H1 (cell line): ENCODE data around the gene INO80. TPM values are rescaled to one million over a fixed set of nuclear protein-coding genes. Genes with fewer than 3 reads are reported as not detected.

Experiments
- CTCF ChIA-PET: fragments of 300-600 bp; sonication (Branson Sonifier 250); formaldehyde crosslinking; loops from one replicate; lab custom pipeline; 2021; ENCODE audit not compliant: partially characterized antibody; lab: Charles Lee
- POLR2A ChIA-PET: fragments of 300-600 bp; sonication (Branson Sonifier 250); formaldehyde crosslinking; loops from one replicate; lab custom pipeline; 2021; ENCODE audit warnings: inconsistent platforms; ENCODE audit not compliant: partially characterized antibody; lab: Charles Lee
- DNase-seq, 2 experiments: peaks; one replicate each; pipeline versions ENCODE4 v3.0.0 to v3.0.0-alpha.2; 2010 to 2022; ENCODE audit warnings: low spot score in 2 of 2, low read depth in 1 of 2, mixed read lengths in 1 of 2
- FAIRE-seq: peaks from 2 replicates; lab custom pipeline; 2011; peaks lifted over from hg19 to GRCh38; lab: Jason Lieb, UNC
- H2AFZ ChIP-seq: 2 replicates; pipeline ENCODE4 v1.8.1; 2012; ENCODE audit warnings: low read length, inconsistent platforms
- H2AK5ac ChIP-seq: 2 replicates; pipeline ENCODE4 v1.6.1; 2013; ENCODE audit warnings: low read depth, low read length
- H2BK120ac ChIP-seq: replicated peaks from 2 replicates; pipeline ENCODE3; 2013; ENCODE audit warnings: low read depth, low read length, inconsistent platforms
- H2BK12ac ChIP-seq: 2 replicates; pipeline ENCODE4 v1.6.1; 2013; ENCODE audit warnings: low read depth, low read length
- H2BK15ac ChIP-seq: 2 replicates; pipeline ENCODE4 v1.6.1; 2013; ENCODE audit warnings: low read length
- H2BK20ac ChIP-seq: 2 replicates; pipeline ENCODE4 v1.6.1; 2013; ENCODE audit warnings: low read length
- H2BK5ac ChIP-seq: 2 replicates; pipeline ENCODE4 v1.6.1; 2013; ENCODE audit warnings: low read depth, low read length
- H3K14ac ChIP-seq: 2 replicates; pipeline ENCODE4 v1.6.1; 2013; ENCODE audit warnings: inconsistent platforms; ENCODE audit not compliant: insufficient read length
- H3K18ac ChIP-seq: 2 replicates; pipeline ENCODE4 v1.6.1; 2013; ENCODE audit warnings: low read length; ENCODE audit errors: extremely low read depth
- H3K23ac ChIP-seq: 2 replicates; pipeline ENCODE4 v1.6.1; 2013; ENCODE audit warnings: inconsistent platforms; ENCODE audit not compliant: insufficient read length
- H3K23me2 ChIP-seq: 2 replicates; pipeline ENCODE4 v1.6.1; 2013; ENCODE audit warnings: low read depth, low read length
- H3K27ac ChIP-seq: 2 replicates; pipeline ENCODE4 v1.6.1; 2011; ENCODE audit warnings: low read depth, low read length, inconsistent platforms
- H3K27me3 ChIP-seq, 4 experiments: replicated peaks in 1 of 4; 1 replicate in 1 of 4; 2 replicates in 3 of 4; pipeline versions ENCODE4 v1.6.1 to v1.8.1; 2011 to 2013; ENCODE audit warnings: low read length in 3 of 4, mild to moderate bottlenecking in 3 of 4, inconsistent platforms in 2 of 4, mixed read lengths in 2 of 4, moderate library complexity in 1 of 4; ENCODE audit not compliant: control insufficient read depth in 3 of 4, insufficient read depth in 3 of 4; ENCODE audit errors: extremely low read depth in 1 of 4
- H3K36me3 ChIP-seq, 4 experiments: 2 replicates each; pipeline versions ENCODE4 v1.6.1 to v1.8.1; 2011 to 2013; ENCODE audit warnings: mild to moderate bottlenecking in 4 of 4, low read length in 3 of 4, moderate library complexity in 2 of 4, control low read depth in 1 of 4, inconsistent platforms in 1 of 4; ENCODE audit not compliant: insufficient read depth in 4 of 4, control insufficient read depth in 2 of 4
- H3K4ac ChIP-seq: replicated peaks from 2 replicates; pipeline ENCODE3; 2013; ENCODE audit warnings: low read length, low read depth, mixed read lengths, inconsistent platforms; ENCODE audit not compliant: insufficient read length
- H3K4me1 ChIP-seq, 4 experiments: replicated peaks in 1 of 4; 1 replicate in 1 of 4; 2 replicates in 3 of 4; pipeline versions ENCODE4 v1.6.1 to v1.8.1; 2011 to 2013; ENCODE audit warnings: low read length in 3 of 4, inconsistent platforms in 2 of 4, mixed read lengths in 1 of 4; ENCODE audit not compliant: insufficient read depth in 4 of 4, control insufficient read depth in 3 of 4
- H3K4me2 ChIP-seq, 2 experiments: 2 replicates each; pipeline versions ENCODE4 v1.6.1 to v1.8.1; 2011 to 2013; ENCODE audit warnings: low read depth in 2 of 2, low read length in 2 of 2, control low read depth in 1 of 2, inconsistent platforms in 1 of 2, mild to moderate bottlenecking in 1 of 2; ENCODE audit not compliant: insufficient read depth in 1 of 2
- H3K4me3 ChIP-seq, 4 experiments: fragments of 200-600, 300-600 bp in 1 of 4; sonication (generic), shearing (Covaris generic), sonication (Bioruptor Twin) in 1 of 4; 2 replicates each; pipeline versions ENCODE4 v1.5.1 to v1.8.1; 2011 to 2016; ENCODE audit warnings: low read length in 4 of 4, low read depth in 3 of 4, control low read depth in 2 of 4, inconsistent platforms in 2 of 4, mild to moderate bottlenecking in 2 of 4, mixed read lengths in 1 of 4, moderate library complexity in 1 of 4; ENCODE audit not compliant: insufficient read depth in 2 of 4; ENCODE audit errors: extremely low read depth in 1 of 4
- H3K56ac ChIP-seq: replicated peaks from 2 replicates; pipeline ENCODE3; 2013; ENCODE audit warnings: low read depth, mild to moderate bottlenecking, mixed read lengths, low read length, inconsistent platforms; ENCODE audit not compliant: insufficient read length
- H3K79me1 ChIP-seq: 2 replicates; pipeline ENCODE4 v1.6.1; 2013; ENCODE audit warnings: low read depth, low read length, control low read depth
- H3K79me2 ChIP-seq, 2 experiments: 2 replicates each; pipeline versions ENCODE4 v1.6.1 to v1.8.1; 2012 to 2013; ENCODE audit warnings: low read length in 2 of 2, mild to moderate bottlenecking in 2 of 2, inconsistent platforms in 1 of 2; ENCODE audit not compliant: insufficient read depth in 2 of 2, control insufficient read depth in 1 of 2
- H3K9ac ChIP-seq, 4 experiments: replicated peaks in 1 of 4; 1 replicate in 1 of 4; 2 replicates in 3 of 4; pipeline versions ENCODE4 v1.6.1 to v1.8.1; 2011 to 2013; ENCODE audit warnings: low read depth in 3 of 4, low read length in 3 of 4, control low read depth in 2 of 4, mild to moderate bottlenecking in 2 of 4, moderate library complexity in 2 of 4, inconsistent platforms in 1 of 4; ENCODE audit errors: extremely low read depth in 1 of 4
- H3K9me3 ChIP-seq, 2 experiments: 2 replicates each; pipeline versions ENCODE4 v1.6.1 to v1.8.1; 2012 to 2013; ENCODE audit warnings: mild to moderate bottlenecking in 2 of 2, moderate library complexity in 2 of 2, control low read depth in 1 of 2, inconsistent platforms in 1 of 2, low read depth in 1 of 2, low read length in 1 of 2, mixed read lengths in 1 of 2; ENCODE audit not compliant: insufficient read depth in 2 of 2
- H4K20me1 ChIP-seq, 2 experiments: replicated peaks in 1 of 2; 2 replicates each; pipeline versions ENCODE3 to v1.8.1; 2011 to 2013; ENCODE audit warnings: inconsistent platforms in 2 of 2, low read length in 2 of 2, mild to moderate bottlenecking in 1 of 2; ENCODE audit not compliant: insufficient read depth in 2 of 2, control insufficient read depth in 1 of 2
- H4K5ac ChIP-seq: 2 replicates; pipeline ENCODE4 v1.6.1; 2013; ENCODE audit warnings: low read length, low read depth, mixed read lengths, inconsistent platforms; ENCODE audit not compliant: insufficient read length
- H4K8ac ChIP-seq: 2 replicates; pipeline ENCODE4 v1.8.0; 2013; ENCODE audit warnings: mild to moderate bottlenecking, moderate library complexity, low read length, inconsistent platforms; ENCODE audit not compliant: insufficient read depth; ENCODE audit errors: extremely low read depth
- H4K91ac ChIP-seq: replicated peaks from 2 replicates; pipeline ENCODE3; 2013; ENCODE audit warnings: low read length, mixed read lengths, inconsistent platforms; ENCODE audit not compliant: insufficient read length
- ATF2 ChIP-seq: IDR thresholded peaks from 2 replicates; pipeline ENCODE4 v1.6.1; 2012; ENCODE audit warnings: low read length, inconsistent platforms
- BCL11A ChIP-seq, 2 experiments: IDR thresholded peaks; one replicate each; pipeline ENCODE4 v1.6.1; 2011; ENCODE audit warnings: low read depth in 2 of 2, low read length in 2 of 2, mild to moderate bottlenecking in 2 of 2
- HDAC2 ChIP-seq, 2 experiments: fragments of 300-600 bp in 1 of 2; sonication (generic) in 1 of 2; IDR thresholded peaks; 2 replicates each; pipeline ENCODE4 v1.6.1; 2011 to 2012; ENCODE audit warnings: low read depth in 2 of 2, low read length in 2 of 2, mild to moderate bottlenecking in 2 of 2, moderate library complexity in 2 of 2, borderline replicate concordance in 1 of 2, inconsistent platforms in 1 of 2
- KDM5A ChIP-seq: fragments of 200-600 bp; IDR thresholded peaks from 2 replicates; pipeline ENCODE4 v1.7.1; 2012; ENCODE audit warnings: mild to moderate bottlenecking, low read length, inconsistent platforms, mixed read lengths
- NRF1 ChIP-seq: IDR thresholded peaks from 2 replicates; pipeline ENCODE4 v1.6.1; 2011; ENCODE audit warnings: mild to moderate bottlenecking, low read depth, low read length, improper control_type of control experiment
- SRF ChIP-seq: IDR thresholded peaks from 2 replicates; pipeline ENCODE4 v1.6.1; 2011; ENCODE audit warnings: mild to moderate bottlenecking, low read depth, low read length, moderate library complexity
- TAF1 ChIP-seq: IDR thresholded peaks from 2 replicates; pipeline ENCODE4 v1.6.1; 2011; ENCODE audit warnings: mild to moderate bottlenecking, low read depth, low read length
- YY1 ChIP-seq: IDR thresholded peaks from 2 replicates; pipeline ENCODE4 v1.6.1; 2011; ENCODE audit warnings: low read depth, mild to moderate bottlenecking, low read length
- WGBS, 2 experiments: shearing (Covaris generic) in 1 of 2; methylation state at CpG; one replicate each; pipeline versions ENCODE4 v1.1.6 to v1.1.7; 2013 to 2015; ENCODE audit warnings: low lambda C conversion rate in 2 of 2, mixed read lengths in 2 of 2, inconsistent platforms in 1 of 2, low coverage in 1 of 2, missing lambda C conversion rate in 1 of 2; ENCODE audit not compliant: insufficient replicate concordance in 2 of 2, insufficient coverage in 1 of 2, insufficient read length in 1 of 2; ENCODE audit errors: extremely low coverage in 1 of 2, missing lambda C conversion rate in 1 of 2; 5-methylcytosine and 5-hydroxymethylcytosine counted together
- polyA plus RNA-seq, 7 experiments: library from polyadenylated mRNA; depleted of rRNA in 3 of 7; stranded (reverse) in 5 of 7; unstranded in 2 of 7; fragments of >200 nt in 5 of 7; fragments of 200-250 nt in 2 of 7; gene quantifications; 1 replicate in 5 of 7; 2 replicates in 1 of 7; 4 replicates in 1 of 7; pipeline versions ENCODE4 v1.2.1 to v1.2.3, GENCODE V29; 2011 to 2013; ENCODE audit warnings: missing spikeins in 2 of 7, mixed read lengths in 2 of 7
- total RNA-seq: library from RNA; stranded (reverse); fragmentation: NEBNext Ultra II Directional; extraction: Animal tissue kit (Norgen Biotek cat#: 25700); gene quantifications from 2 replicates; pipeline ENCODE4 v1.2.1, GENCODE V29; 2021
- TF ChIP-seq, protein P1 (sequence below): IDR thresholded peaks from 2 replicates; pipeline ENCODE4 v1.6.1; 2012; ENCODE audit warnings: inconsistent platforms

Gene INO80
- total and polyA plus RNA-seq, 2 of the 8 experiments (the other 6 are each of a cell fraction or from before 2014, with no cell fraction given): 4.3 to 24.5 TPM

DNA sequence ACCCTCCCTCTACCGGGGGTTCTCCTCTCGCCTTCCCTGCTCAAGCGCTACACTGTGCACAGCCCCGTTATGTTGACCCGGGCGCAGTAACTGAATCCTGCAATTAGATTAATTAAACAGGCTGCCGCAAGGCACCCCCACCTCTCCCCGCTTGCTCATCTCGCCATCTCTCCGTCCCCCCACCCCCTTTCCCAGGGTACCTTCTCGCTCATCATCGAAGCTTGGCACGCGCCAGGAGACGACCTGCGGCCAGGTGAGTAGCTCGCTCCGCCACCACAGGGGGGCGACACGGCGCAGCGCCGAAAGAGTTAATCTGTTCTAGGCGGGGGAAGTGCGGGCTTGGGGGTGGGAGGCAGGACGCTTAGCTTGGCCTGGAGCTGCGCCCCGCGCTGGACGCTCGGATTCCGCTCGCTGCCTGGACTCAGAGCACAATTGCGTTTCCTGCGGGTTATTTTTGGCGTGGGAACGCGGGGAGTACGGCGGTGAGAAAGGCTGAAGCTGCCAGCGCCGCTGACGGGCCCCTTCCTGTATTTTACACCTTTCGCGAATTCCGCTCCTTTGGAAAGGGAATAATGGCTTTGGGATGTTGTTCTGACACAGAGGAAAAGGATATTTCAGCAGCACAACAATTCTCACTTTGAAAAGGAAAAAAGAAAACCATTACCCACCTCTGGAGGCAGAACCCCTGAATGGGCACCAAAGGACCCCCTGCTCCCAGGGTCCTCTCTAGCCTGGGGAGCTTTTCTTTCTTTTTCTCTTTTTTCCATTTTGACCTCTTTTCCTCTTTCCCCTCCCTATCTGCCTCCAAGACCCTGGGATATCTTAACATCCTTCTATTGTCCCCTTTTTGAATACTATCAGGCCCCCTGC, 185.4 kb downstream of the INO80 start:
- Histone ChIP-seq H3K14ac (no peak overlapping the region), H2AFZ (no peak overlapping the region), H4K5ac (no peak overlapping the region), H2BK20ac (no peak overlapping the region), H3K36me3 (no peaks in the 10 kb centered on the region), H2AK5ac (no peak overlapping the region), H3K27ac (no peak overlapping the region), H2BK120ac (no peak overlapping the region), H2BK15ac (no peak overlapping the region), H3K23me2 (peaks cover 27% of the 10 kb centered on the region; the same call in 1 of the 2 replicates), H3K23ac (no peak overlapping the region), H3K18ac (no peak overlapping the region), H3K56ac (no peak overlapping the region), H4K20me1 (peaks cover 2 to 20% of the 10 kb centered on the region in 2 experiments), H3K4me2 (peak overlapping the region; percentile 87 to 97), H3K79me2 (no peaks in the 10 kb centered on the region), H4K91ac (no peak overlapping the region), H3K9me3 (no peaks in the 10 kb centered on the region), H3K79me1 (no peaks in the 10 kb centered on the region), H3K4me1 (peaks cover 3 to 36% (median 19%) of the 10 kb centered on the region in 4 experiments), H3K4me3 (peak overlapping the region; percentile 31 to 71 (median 46); a peak in 7 of 8 replicates), H4K8ac (no peak overlapping the region), H3K27me3 (peaks cover 53 to 82% (median 76%) of the 10 kb centered on the region in 4 experiments), H2BK12ac (0 out of 2 replicates have a peak overlapping the region, but pooled peaks have one; percentile 68), H3K9ac (no peak overlapping the region), H2BK5ac (no peak overlapping the region), H3K4ac (no peak overlapping the region)
- FAIRE-seq (no peak), DNase-seq (peak in 1 of 2 experiments; percentile 92)
- WGBS, 2 experiments: 5% methylated on average over 28 of the region's 46 CpGs; no CpG with 5 or more reads in 1 of the 2 experiments
- POLR2A ChIA-PET: interaction anchor here (0.6 to 43.8 kb wide), 8 partner anchors 13 to 492 kb away, joined by 3 to 1505 read pairs (median 5); partner anchors contain the start of genes CHAC1, NUSAP1 and OIP5
- CTCF ChIA-PET: interaction anchor here (0.6 to 33.1 kb wide), 19 partner anchors 6 to 235 kb away, joined by 3 to 619 read pairs (median 9); partner anchors contain the start of genes CHAC1, DLL4, RAD51 and VPS18
- TF ChIP-seq SRF: no peak
- TF ChIP-seq KDM5A: no peak
- no peak for TF ChIP-seq TAF1
- TF ChIP-seq YY1: 0 out of 2 replicates have a peak, but pooled peaks have one; percentile 69
- TF ChIP-seq, protein P1, sequence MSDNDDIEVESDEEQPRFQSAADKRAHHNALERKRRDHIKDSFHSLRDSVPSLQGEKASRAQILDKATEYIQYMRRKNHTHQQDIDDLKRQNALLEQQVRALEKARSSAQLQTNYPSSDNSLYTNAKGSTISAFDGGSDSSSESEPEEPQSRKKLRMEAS: peak; percentile 96
- 0 out of 4 replicates have a peak, but pooled peaks of 1 of the 2 experiments have one; percentile 38 for TF ChIP-seq HDAC2 (IDR thresholded peaks at IDR 0.05; ENCODE audit: borderline replicate concordance in 1 of 2, low read depth in 2 of 2, low read length in 2 of 2)
- no peak for TF ChIP-seq ATF2
- no peak for TF ChIP-seq NRF1
- no peak for TF ChIP-seq BCL11A (IDR thresholded peaks at IDR 0.05; ENCODE audit: low read depth in 2 of 2, low read length in 2 of 2)
